ACC112 (cell line): ENCODE data around the gene ERI3.
"Not testable (repeated sequence)": the region's sequence is repeated elsewhere in the genome, so short reads cannot be mapped to it uniquely, and the experiment has no call there.

ENCODE experiments used
- H2AFZ ChIP-seq: fragments of 200-600 bp; sonication (generic); one replicate; pipeline ENCODE4 v1.6.0; 2017; ENCODE audit warnings: antibody characterized with exemption, low read length; ENCODE audit not compliant: unreplicated experiment
- H3K27ac ChIP-seq: fragments of 200-600 bp; sonication (generic); 2 replicates; pipeline ENCODE4 v1.5.1; 2014; ENCODE audit warnings: low read depth, mild to moderate bottlenecking, antibody characterized with exemption, low read length, moderate library complexity
- H3K27me3 ChIP-seq: fragments of 200-600 bp; sonication (generic); 2 replicates; pipeline ENCODE4 v1.6.1; 2014; ENCODE audit warnings: mild to moderate bottlenecking, antibody characterized with exemption, low read length, moderate library complexity, mixed read lengths; ENCODE audit not compliant: insufficient read depth
- H3K36me3 ChIP-seq: fragments of 200-600 bp; sonication (generic); 2 replicates; pipeline ENCODE4 v1.6.1; 2016; ENCODE audit warnings: mild to moderate bottlenecking, antibody characterized with exemption, low read length, moderate library complexity, mixed read lengths; ENCODE audit not compliant: insufficient read depth
- H3K4me1 ChIP-seq: fragments of 200-600 bp; sonication (generic); one replicate; pipeline ENCODE4 v1.6.1; 2016; ENCODE audit warnings: low read length, mixed read lengths; ENCODE audit not compliant: insufficient read depth, unreplicated experiment, control insufficient read depth
- H3K4me3 ChIP-seq: fragments of 200-600 bp; sonication (generic); 2 replicates; pipeline ENCODE4 v1.5.1; 2014; ENCODE audit warnings: mild to moderate bottlenecking, low read depth, low read length
- H3K79me2 ChIP-seq: fragments of 200-600 bp; sonication (generic); one replicate; pipeline ENCODE4 v1.6.0; 2016; ENCODE audit warnings: low read length; ENCODE audit not compliant: control insufficient read depth, unreplicated experiment, insufficient read depth

The ERI3 gene

DNA sequence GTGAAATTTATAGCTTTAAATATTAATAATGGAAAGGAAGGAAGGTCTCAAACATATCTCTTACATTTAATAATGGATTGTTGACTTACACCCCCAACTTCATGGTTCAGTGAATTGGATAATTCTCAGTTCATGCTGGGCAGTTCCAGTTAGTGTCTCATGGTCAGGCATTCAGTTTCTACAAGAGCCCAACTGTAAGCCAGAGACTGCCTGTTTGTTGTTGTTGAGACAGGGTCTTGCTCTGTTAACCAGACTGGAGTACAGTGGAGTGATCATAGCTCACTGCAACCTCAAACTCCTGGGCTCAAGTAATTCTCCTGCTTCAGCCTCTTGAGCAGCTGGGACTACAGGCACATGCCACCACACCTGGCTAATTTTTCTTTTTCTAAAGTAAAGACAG lies 146.8 kb downstream of the ERI3 start:
- Histone ChIP-seq H2AFZ (no peak overlapping the region), H3K36me3 (no peaks in the 10 kb centered on the region), H3K27ac (no peak overlapping the region), H3K4me1 (peaks cover 4% of the 10 kb centered on the region), H3K4me3 (no peak overlapping the region), H3K79me2 (no peaks in the 10 kb centered on the region), H3K27me3 (no peaks in the 10 kb centered on the region)

DNA sequence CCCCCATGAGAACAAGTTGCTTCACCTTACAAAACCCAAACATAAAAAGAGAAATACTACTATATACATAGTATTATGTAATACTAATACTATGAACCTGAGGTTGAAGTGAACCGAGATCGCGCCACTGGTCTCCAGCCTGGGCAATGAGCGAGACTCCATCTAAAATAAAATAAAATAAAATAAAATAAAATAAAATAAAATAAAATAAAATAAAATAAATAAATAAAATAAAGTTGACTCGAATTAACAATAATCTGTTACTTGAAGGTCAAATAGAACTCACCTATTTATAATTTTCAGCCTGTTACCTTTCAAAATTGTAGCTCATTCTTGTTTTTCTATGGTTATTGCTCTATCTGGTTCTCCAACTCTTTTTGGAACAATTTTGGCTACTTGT lies 148.5 kb downstream of the ERI3 start:
- not testable (repeated sequence) for H3K27ac ChIP-seq, H3K4me3 ChIP-seq, H3K79me2 ChIP-seq, H3K27me3 ChIP-seq, H3K4me1 ChIP-seq, H3K36me3 ChIP-seq, H2AFZ ChIP-seq

DNA sequence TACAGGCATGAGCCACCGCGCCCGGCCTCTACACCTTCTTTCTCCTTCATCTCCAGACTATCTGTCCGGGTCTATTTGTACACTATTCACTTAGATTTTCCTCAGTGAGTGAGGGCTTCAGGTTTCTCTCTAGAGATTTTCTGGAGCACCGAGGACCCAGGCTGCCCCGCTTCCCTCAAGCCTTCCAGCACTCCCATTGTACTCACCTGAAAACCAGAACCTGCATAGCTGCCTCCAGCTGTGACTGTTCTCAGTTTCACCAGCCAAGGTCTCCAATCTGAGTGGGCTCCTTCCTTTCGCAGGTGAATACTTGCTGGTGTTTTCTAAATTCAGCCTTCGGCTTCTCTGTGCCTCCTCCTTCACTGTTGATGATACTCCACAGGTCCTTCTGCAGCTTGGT lies 154.7 kb downstream of the ERI3 start:
- H3K27ac ChIP-seq, result no peak overlapping the region
- no peak overlapping the region for H3K4me3 ChIP-seq
- H3K36me3 ChIP-seq, result no peaks in the 10 kb centered on the region
- no peaks in the 10 kb centered on the region for H3K27me3 ChIP-seq
- H3K4me1 ChIP-seq, result no peaks in the 10 kb centered on the region
- H2AFZ ChIP-seq, result no peak overlapping the region
- no peaks in the 10 kb centered on the region for H3K79me2 ChIP-seq

DNA sequence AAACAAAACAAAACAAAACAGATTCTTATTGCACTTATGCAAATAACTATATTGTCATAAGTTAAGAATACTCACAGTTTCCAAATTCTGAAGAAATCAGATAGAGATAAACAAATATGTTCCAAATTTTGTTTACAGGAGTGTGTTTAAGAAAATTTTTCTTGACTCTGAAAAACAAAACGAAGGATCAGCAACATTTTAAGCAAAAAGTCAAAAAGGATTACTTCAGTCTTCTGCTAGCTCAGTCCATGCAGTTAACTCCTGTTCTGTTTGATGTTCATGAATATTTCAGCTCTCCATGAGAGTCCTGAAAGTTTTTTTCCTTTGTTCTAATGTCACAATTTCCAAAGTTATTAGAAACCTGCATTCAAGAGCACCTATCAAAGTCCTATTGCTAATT lies 180.4 kb downstream of the ERI3 start:
- no peak overlapping the region for H3K4me3 ChIP-seq

More for the DNA sequence above, 180.4 kb downstream of the ERI3 start:
- H3K79me2 ChIP-seq, result no peaks in the 10 kb centered on the region
- no peaks in the 10 kb centered on the region for H3K36me3 ChIP-seq
- no peaks in the 10 kb centered on the region for H3K4me1 ChIP-seq
- H2AFZ ChIP-seq, result no peak overlapping the region
- no peak overlapping the region for H3K27ac ChIP-seq
- H3K27me3 ChIP-seq, result no peaks in the 10 kb centered on the region
